GM21576 (cell line): ENCODE measurements around the gene EID3.
"Not testable (repeated sequence)": the region's sequence is repeated elsewhere in the genome, so short reads cannot be mapped to it uniquely, and the experiment has no call there.

Experiments used
- ATAC-seq: cut with Tn5 transposase; IDR thresholded peaks from one replicate; pipeline ENCODE4 v1.9.1; 2021; ENCODE audit warnings: mild to moderate bottlenecking, moderate library complexity; ENCODE audit not compliant: unreplicated experiment

Gene EID3

DNA sequence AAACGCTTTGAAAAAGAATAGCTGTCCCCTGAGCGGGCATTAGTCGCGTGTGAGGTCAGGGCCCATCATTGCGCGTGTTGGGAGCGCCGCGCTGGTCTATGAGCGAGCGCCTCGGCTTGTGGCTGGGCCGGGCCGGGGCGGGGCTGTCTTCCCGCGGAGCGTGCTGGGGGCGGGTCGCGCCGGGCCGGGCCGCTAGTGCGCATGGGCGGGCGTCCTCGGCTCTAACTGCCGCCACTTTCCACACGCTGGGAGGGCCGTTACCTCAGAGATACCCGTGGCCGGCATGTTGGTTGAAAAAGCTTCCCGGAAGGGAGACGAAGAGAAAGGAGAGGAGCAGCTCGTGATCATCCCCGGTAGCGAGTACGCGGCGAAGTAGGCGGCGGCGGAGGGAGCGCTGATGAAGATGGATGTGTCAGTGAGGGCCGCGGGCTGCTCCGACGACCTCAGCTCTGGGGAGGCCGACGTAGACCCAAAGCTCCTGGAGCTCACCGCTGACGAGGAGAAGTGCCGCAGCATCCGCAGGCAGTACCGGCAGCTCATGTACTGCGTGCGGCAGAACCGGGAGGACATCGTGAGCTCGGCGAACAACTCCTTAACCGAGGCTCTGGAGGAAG, at the start of gene EID3:
Gene EID3 (plus strand): TSS at position 202 of the 614 bp plus-strand sequence. CDS start 196 bp downstream, at position 398.
- peak; percentile 87 for ATAC-seq

GRCh38 chr12:104257913-104258472, 45.5 kb upstream of the EID3 start:
- ATAC-seq = no peak

DNA sequence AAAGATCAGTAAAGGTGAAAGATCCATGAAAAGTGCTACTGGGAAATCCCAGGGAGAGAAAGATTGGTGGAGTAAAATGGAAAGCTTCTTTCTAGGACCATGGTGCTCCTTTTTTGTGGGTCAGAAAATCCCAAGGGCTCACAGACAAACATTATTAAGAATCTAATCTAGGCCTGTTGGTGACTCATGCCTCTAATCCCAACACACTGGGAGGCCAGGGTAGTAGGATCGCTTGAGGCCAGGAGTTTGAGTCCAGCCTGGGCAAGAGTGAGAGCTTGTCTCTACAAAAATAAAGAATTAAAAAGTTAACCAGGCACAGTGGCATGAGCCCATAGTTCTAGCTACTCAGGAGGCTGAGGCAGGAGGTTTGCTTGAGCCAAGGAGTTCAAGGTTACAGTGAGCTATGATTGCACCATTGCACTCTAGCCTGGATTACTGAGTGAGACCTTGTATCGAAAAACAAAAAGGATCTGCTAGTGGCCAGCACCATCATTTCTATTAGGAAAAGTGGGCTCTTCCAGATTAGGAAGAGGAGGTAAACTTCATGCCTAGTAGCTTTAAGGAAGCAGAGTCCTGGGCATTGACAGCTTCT, 45.0 kb upstream of the EID3 start:
- no peak for ATAC-seq

DNA sequence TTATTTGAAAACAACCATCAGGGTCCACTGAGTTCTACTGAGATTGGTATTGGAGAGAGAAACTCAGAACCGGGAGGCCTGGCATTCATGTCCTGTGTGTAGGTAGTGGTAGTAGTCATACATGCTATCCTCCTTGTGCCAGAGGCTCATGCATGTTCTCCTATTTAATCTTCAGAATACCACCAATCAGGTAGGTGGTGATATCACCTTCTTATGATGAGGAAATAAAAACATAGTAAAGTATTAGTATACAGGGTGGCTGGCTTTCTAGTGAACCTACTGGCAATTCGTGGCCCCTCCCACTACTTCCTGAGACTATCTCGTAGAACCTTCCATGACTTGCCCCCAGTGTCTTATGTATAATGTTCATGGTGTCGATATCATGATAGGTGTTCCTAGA, 40.5 kb upstream of the EID3 start:
- ATAC-seq = no peak

DNA sequence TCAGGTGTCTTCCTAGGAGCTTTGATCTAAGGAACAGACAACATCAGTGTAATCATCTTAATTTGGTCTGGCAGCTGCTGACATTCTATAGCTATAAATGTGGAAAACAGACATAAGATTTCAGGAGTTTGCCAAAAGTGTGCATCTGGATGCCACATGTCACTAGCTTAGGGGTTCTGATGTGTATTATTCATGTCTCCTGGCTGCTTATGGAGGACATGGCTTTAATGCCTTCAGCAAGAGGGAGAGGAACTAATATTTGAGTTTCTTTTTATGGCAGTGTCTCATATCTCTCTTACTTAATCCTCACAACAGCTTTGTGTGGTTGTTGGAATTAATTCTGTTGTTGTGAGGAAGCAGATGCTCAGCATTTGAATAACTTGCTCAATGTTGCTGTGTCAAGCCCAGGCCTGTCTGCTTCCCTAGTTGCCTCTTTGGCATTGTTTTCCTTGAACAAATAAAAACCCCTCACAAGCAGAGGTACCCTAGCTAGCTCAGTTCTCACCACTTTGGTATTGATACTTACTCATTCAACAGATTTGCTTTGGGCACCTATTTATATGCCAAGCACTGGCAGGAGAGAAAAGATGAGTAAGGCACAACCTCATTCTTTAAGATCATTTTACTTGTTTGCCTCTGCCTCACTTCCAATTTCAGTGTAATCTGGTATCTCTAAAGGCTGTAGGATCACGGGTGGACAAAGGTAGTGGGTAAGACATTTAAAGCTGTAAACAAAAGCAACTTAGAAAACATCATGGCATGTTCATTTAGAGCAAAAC, 39.8 kb upstream of the EID3 start:
- no peak for ATAC-seq

DNA sequence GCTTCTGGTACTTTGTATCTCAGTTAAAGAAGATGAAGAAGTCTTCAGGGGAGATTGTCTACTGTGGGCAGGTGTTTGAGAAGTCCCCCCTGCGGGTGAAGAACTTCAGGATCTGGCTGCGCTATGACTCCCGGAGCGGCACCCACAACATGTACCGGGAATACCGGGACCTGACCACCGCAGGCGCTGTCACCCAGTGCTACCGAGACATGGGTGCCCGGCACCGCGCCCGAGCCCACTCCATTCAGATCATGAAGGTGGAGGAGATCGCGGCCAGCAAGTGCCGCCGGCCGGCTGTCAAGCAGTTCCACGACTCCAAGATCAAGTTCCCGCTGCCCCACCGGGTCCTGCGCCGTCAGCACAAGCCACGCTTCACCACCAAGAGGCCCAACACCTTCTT, 38.1 kb upstream of the EID3 start:
- ATAC-seq = not testable (repeated sequence)

GRCh38 chr12:104272938-104273337, 30.6 kb upstream of the EID3 start:
- no peak for ATAC-seq

- ATAC-seq = no peak
Observed at GRCh38 chr12:104273503-104273902, 30.0 kb upstream of the EID3 start.

- ATAC-seq = no peak
Observed at GRCh38 chr12:104274811-104275210, 28.7 kb upstream of the EID3 start.

- no peak for ATAC-seq
Observed at GRCh38 chr12:104275689-104276088, 27.9 kb upstream of the EID3 start.

DNA sequence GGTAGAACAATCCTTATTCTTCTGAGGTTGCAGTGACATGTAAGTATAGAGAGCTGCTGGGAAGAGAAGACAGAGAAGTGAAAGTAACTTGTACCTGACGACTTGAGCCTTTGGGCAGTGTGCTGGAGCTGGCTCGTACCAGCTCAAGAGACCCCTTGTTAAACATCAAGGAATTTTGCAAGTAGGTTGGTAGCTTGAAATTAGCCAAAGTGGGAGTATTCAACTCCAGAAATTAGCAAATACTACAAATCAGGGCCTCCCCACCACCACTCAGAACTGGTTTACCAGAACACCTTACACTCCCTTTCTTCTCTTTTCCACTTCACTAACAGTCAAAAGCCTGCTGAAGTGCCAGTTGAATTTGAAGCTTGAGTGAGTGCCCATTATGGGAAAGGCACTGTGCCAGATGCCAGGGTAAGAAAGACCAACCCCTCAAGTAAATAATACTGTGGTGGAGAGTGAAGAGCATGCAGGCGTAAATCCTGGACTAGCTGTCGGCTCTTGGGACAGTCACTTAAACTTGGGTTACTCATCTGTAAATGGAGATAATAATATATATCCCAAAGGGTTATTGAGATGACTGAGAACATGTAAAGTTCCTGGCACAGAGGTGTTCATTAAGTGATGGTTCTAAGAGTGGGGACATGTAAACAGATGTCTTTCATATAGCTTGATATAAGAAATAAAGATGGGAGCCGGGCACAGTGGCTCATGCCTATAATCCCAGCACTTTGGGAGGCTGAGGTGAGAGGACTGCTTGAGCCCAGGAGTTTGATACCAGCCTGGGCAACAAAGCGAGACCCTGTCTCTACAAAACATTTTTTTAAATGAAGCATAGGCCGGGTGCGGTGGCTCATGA, 27.0 kb upstream of the EID3 start:
- ATAC-seq = peak; percentile 86

- no peak for ATAC-seq
Observed at GRCh38 chr12:104279164-104279563, 24.4 kb upstream of the EID3 start.

GRCh38 chr12:104280111-104280510, 23.4 kb upstream of the EID3 start:
- no peak for ATAC-seq

- no peak for ATAC-seq
Observed at GRCh38 chr12:104280717-104281458, 22.7 kb upstream of the EID3 start.

DNA sequence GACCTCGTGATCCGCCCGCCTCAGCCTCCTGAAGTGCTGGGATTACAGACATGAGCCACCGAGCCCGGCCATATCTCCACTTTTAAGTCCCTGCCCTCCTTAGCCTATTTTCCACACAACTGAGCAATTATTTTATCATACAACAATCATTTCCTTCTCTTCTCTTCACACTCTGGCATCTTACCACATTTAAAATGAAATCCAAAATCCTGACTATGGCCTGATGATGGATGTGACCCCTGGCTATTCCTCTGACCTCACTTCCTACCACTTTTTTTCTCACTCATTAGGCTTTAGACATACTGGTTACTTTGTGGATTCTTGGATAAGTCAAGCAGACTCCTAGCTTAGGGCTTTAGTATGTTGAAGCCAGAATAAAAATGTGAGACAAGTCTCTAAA, 21.9 kb upstream of the EID3 start:
- no peak for ATAC-seq

- ATAC-seq = no peak
Observed at GRCh38 chr12:104282109-104282508, 21.4 kb upstream of the EID3 start.

DNA sequence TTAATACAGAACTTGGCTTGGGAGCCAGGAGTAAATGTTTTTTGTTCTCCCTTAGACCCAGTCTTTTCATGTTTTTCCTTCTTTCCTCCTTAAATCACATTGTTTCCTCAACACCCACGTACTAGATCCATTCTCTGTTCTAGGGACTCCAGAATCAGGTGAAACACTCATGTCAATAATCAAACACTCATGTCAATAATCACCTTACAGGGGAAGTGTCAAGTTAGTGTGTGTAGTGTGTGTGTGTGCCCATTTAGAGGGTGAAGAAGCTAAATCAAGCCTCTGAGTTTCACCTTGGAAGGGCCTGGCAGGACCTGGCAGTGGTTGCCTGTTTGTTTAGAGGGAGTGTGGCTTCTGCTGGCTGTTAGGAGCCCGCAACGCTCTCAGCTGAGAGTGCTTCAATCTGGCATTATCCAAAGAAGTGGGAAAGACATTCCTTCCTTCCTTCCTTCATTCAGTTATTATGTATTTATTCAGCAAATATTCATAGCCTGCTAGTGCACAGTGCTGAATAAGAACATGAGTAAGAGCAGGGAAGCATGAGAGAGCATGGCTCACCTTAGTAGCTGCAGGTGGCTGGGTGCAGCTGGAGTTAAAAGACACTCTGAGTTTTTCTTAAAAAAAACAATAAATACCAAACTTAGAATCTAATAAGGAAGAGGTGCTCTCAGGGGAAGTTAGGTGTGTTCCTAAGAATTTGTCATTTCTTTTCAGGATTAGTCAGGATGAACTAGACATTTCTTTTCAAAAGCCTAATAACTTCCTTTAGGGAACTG, 17.6 kb upstream of the EID3 start:
- ATAC-seq = no peak

GRCh38 chr12:104286516-104287482, 16.7 kb upstream of the EID3 start:
- peak; percentile 89 for ATAC-seq
